GM19193 (cell line): ENCODE data around the gene RIN2.

ENCODE experiments used
- POLR2A ChIP-seq: IDR thresholded peaks from 4 replicates; pipeline ENCODE4 v1.6.1; 2011; ENCODE audit not compliant: insufficient read depth, insufficient read length; ENCODE audit errors: extremely low read depth

Gene RIN2

DNA sequence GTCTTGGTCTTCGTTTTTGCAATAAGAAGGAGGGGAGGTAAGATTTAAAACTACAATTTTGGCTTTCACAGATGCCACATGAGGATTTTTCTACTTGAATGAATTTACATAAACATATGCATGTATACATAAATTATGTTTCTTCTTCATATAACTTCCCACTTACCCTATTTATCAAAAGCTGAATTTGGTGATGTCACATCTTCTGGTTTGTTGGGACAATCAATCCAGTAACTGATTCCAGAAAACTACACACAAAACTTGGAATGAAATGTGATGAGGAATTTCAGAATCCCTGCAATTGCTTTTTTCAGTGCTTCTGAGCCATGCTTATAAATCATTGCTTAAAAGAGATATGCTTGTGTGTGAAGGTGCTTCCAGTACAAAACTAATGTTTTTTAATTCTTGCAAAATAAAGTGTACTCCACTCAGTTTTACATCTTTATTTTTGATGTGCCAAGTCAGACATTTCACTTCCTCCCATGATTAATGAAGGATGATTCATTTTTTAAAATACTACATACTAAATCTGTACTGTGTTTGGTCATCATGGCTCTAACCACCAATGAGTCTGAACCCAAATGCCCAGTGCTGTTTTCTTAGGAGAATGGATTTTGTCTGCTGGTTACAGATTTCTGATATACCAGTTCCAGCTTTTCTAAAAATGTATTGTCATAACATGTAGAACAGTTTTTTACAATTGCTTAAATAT lies 32.1 kb upstream of the RIN2 start:
- TF ChIP-seq POLR2A = no peak

DNA sequence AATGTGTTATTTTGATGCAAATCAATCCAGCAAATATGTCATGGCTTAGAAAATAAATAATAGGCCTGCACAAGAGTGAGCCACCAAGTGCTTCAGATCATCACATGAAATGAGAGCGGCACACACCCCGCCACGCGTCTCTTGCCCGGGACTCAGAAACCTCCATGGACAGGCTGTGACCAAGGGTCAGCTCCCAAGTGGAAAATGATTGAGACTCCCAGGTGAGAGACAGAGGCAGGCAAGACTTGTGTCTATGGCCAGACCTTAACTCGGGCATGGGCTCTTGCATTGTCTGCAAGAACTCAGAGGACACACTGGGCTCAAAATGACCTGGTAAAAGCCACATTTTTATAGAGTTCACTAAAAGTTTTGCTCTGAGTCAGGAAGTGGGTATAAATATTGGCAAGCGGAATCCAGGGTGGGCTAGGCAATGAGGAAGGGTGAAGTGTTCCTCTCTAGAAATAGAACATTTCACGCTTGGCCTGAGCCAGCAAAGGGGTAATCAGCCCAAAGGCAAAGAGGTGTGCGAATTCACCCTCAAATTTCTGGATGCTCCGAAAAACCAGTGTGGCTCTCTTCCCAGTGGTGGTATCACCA lies 30.7 kb upstream of the RIN2 start:
- TF ChIP-seq POLR2A = no peak

DNA sequence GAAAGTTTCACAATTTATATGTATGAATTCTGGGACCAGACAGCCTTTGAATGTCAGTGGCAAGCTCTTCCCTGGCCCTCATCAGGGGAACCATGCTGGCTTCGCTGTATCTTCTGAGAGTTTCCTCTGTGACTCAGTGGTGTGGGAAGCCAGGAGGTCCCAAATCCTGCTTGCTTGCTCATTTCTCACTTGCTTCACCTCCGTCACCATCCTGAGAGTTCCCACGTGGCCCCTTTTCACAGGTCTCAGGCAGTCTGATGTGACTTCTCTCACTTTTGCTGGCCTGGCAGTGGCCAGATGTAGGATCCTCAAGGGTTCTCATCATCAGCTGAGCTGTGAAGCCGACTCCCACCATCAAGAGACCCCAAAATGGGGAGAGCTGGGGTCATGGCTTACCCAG lies 28.4 kb upstream of the RIN2 start:
- TF ChIP-seq POLR2A = no peak

DNA sequence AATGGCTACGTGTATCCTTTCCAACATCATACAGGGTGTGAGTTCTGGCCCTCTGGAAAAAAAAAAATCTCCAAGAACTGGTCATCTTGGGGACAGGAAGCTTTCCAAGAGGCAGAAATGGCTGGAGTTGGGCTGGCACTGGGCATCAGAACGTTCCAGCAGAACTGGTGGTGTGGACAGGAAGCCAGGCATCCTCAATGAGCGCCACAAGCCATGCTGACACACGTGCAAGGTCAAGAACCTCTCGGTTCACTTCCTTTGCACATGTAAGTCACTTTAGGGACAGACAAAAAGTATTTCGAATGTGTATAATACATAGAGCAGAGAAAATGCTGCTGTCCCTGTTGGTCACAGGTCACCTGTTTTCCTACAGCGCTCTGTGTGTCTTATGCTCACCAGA lies 27.4 kb upstream of the RIN2 start:
- no peak for TF ChIP-seq POLR2A

DNA sequence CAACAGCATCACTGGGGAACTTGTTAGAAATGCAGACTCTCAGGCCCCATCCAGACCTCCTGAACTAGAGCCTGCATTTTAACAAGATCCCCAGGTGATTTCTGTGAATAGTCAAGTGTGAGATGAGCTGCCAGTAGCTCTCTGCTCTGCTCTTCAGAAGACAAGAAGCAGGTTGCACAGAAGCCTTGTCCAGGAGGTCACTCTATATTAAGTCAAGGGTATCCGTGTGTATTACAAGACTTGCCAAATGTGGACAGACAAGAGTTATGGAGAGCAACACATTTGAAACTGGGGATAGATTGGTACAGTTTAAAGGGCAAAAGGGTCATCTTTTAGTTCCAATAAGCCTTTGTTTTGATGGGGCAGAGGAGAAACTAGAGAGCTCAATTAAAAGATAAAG lies 23.2 kb upstream of the RIN2 start:
- no peak for TF ChIP-seq POLR2A

DNA sequence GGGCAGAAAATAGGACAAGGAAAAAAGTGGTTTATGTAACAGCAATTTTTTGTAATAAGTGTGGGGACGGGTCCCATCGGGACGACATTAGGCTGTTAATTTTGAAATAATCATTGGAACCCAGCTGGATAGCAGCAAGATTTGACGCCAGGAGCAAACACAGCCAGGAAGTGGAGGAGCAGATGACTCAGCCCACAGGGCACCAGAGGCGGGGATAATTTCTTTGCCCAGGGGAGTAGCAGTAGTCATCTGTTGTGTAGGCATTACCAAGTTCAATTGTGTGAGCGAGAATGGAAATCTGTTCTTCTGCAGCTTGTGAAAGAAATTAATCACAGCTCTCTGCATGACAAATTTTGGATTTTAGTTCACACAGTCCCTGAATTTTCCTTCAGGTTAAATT lies 22.6 kb upstream of the RIN2 start:
- TF ChIP-seq POLR2A = no peak

DNA sequence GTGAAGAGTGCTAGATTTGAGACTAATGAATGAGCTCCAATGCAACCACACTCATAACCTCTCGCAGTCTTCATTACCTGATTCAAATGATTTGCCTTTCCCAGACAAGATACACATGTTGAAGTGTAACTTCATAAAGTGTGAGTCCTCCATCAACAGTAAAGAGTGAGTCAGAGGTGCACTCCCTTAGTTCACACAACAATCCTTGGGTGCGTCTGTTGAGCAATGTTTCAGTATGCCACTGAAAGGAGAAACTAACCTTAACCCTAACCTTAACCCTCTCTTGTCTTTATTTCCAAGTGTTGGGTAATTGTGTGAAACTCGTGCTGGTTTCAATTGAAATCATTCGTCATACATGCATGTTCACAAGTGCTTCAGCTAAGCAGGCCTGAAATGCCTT lies 21.0 kb upstream of the RIN2 start:
- TF ChIP-seq POLR2A = no peak

DNA sequence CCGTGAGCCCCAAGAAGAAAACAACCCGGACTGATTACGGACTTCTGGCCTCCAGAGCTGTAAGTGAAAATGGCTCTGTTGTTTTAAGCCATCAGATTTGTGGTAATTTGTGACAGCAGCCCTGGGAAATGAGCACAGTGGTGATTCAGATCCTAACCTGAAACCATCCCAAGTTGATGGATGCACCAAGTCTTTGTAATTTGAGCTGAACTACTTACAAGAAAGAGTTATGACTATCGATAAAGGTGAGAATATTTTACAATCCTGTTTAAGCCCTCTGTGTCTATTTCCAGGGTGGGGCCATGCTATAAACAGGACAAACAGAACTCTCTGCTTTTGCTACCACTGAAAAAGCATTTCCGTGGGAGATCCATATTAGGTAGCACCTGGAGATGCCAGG lies 19.1 kb upstream of the RIN2 start:
- no peak for TF ChIP-seq POLR2A

DNA sequence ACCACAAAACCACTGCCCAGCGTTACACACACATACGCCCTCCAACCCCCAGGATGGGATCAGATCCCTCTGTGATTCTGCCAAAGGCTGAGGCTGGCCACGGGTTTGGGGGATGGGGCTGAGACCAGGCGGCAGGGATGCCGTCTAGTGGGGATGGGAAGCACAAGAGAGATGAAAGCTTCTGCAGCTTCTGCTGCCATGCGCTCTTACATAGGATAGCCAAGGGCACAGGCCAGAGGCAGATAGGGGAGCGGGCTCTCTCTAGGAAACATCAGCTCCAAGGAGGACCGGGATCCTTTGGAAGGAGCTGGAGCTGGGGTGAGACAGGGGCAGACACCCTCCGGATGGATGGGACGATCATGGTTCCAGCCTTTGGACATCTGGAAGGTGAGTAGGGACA lies 18.7 kb upstream of the RIN2 start:
- no peak for TF ChIP-seq POLR2A

DNA sequence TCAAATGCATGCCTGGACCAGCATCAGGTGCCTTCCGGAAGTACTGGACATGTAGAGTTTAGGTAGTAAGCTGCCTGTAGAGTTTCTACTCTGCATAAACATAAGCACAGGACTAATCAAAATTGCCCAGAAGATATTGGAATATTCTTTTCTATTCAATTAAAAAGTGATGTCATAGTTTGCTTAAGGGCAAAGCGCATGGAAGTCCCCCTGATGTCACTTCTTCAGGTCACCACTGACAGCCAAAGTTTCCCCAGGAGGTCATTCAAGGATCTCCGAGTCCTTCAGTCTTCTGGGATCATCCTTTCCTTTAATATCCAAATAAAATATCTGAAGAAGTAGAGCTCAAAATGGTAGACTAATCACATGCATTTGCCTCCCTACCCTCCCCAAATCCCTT lies 17.5 kb upstream of the RIN2 start:
- TF ChIP-seq POLR2A = no peak

DNA sequence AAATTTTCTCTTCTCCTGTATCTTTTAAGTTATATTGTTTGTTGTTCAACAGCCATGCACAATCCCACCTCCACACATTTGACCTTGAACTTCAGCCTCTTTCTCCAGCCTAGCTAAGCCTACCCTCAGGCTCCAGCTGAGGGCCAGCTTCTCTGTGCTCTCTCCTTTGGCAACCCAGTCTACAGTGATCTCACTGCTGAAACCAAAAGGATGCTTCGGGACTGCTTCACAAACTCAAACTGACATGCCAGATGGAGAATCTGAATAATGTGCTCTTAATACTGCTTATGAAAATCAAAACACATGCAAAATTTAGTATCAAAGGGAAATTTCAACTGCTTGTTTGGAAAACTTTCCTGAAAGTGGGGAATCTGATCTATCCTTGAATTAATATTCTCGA lies 16.1 kb upstream of the RIN2 start:
- TF ChIP-seq POLR2A = no peak

DNA sequence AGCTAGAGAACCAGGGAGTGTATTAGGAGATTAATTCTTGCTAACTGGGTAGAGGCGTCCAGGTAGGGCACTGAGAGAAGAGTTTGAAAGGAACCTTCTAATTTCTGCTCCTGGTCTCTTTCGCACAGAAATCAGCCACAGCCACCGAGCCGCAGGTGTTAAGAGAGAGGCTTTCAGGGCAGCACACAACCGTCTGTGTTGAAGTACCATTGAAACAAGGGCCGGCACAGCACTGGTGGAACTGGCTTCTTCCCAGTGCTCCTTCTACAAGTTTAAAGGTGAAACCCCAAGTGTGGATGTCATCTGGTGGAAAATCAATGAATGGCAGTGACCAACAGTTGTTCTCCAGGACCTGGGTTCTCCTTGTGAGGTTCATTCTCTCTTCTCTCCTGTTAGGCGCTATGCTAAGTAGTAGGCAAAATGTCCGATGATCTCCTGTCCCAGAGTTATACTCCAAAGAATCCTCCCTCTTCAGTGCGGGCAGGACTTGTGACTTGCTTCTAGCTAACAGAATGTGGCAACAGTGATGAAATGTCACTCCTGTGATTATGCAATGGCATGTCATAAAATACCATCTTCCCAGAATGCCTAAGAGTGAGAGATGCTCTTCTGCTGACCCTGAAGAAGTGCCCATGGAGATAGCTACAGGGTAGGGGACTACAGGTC lies 15.0 kb upstream of the RIN2 start:
- TF ChIP-seq POLR2A = no peak

DNA sequence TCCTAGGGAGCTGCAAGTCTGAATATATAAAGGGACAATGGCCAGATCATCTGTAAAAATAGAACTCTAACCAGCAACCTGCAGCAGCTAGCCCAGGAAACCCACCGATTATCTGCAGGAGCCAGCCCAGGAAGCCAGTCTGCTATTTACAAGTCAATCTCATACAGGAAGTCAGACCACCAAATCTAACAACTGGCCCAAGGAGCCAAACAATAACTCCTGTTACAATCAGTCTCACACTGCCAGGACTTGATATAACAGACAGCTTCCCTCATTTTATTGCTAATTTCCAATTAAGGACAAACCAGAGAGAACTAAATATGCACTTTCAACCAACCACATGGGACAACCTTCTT lies 14.4 kb upstream of the RIN2 start:
- no peak for TF ChIP-seq POLR2A

DNA sequence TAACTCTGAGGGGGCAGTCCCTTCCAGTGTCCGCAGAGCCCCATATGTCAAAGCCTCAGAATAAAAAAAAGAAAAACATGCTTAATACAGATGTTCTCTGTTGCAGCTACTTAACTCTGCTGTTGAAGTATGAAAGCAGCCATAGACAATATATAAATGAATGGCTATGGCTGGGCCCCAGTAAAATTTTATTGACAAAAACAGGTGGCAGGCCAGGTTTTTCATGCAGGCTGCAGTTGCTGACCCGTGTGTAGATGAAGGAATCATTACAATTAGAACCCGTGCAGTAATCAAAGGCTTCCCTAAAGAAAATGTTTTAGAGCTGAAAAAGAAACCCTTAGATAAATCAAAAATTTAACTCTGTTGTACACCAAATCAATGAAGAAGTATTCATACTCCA lies 13.0 kb upstream of the RIN2 start:
- no peak for TF ChIP-seq POLR2A

DNA sequence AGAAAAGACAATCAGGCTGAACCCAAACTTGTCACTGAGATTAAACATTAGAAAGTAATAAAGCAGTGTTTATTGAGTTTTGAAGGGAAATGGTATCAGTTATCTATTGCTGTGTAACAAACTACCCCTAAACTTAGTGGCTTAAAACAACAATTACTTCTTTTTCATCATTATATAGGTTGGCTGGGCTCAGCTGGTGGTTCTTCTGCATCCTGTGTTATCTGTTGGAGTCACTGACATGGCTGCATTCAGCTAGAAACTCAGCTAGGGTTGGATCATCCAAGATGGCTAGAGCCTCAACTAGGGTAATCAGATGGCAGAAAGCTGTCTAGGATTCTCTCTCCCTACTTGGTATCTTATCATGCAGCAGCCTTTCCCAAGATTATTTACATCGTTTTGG lies 12.5 kb upstream of the RIN2 start:
- TF ChIP-seq POLR2A = no peak

DNA sequence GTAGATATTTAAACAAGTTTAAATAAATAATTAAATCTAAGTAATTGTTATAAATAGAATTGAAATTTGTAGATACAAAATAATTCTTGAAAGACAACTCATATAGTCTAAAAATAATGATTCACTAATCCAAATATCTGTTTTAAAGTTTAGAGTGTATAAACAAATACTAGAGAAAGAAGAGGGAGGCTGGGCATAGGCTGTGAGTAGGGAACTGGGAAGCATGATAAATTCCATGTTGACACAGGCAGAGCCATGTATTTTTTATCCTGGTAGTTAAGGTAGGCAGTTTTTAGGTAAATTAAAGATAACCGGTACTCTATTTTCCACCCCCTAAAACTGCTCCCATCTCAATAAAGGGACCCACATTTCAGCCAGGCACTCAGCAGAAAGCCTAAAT lies 11.7 kb upstream of the RIN2 start:
- TF ChIP-seq POLR2A = no peak
